ENCODE data around the gene PLXNA4.
"Not testable (repeated sequence)": the region's sequence is repeated elsewhere in the genome, so short reads cannot be mapped to it uniquely, and the experiment has no call there.

The PLXNA4 gene

DNA sequence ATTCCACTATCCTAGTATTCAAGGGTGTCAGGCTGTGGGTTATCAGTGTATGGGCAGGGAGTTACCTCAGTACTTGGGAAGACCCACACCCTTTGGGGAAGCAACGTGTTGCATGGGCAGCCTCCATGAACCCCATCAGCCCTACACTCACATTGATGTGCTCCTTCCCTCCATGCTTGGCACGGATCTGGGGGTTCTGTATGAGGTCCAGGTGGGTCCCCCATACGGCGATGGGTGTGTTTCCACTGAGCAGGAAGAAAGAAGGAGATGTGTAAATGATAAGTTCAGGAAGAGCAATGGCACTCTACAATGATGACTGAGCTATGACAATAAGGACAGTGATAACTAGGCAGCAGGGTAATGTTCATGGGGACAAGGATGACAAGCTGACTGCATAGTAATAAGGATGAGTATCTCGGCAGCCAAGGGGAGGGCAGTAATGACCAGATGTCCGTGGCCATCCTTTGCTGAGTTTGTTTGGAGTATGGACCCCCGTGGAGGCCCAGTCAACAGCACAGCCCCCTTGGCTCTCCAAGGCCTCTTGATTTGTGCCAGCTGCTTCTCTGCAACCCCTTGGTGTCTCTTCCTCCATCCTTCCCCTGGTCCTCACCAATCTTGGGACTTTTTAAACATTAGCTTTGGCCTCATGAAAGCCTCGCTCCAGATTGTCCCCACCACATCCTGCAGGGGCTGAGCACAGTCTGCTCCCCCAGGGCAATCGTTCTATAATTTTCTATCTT lies 394.2 kb downstream of the PLXNA4 start:
- H4K20me1 ChIP-seq: no peaks in the 10 kb centered on the region
- no peaks in the 10 kb centered on the region for H3K4me1 ChIP-seq
- H3K4me3 ChIP-seq: no peak overlapping the region
- TF ChIP-seq Cebpa-rat (IDR thresholded peaks at IDR 0.05): no peak
- H3K9ac ChIP-seq: no peak overlapping the region
- peaks cover 5 to 14% (median 11%) of the 10 kb centered on the region in 11 experiments; a peak in 21 of 22 replicates for H3K9me3 ChIP-seq (replicated peaks in 1 of 11)
- H3K27me3 ChIP-seq: no peaks in the 10 kb centered on the region
- H3K36me3 ChIP-seq: no peaks in the 10 kb centered on the region
- H3K27ac ChIP-seq: no peak overlapping the region
- no peak overlapping the region for H3K4me2 ChIP-seq

DNA sequence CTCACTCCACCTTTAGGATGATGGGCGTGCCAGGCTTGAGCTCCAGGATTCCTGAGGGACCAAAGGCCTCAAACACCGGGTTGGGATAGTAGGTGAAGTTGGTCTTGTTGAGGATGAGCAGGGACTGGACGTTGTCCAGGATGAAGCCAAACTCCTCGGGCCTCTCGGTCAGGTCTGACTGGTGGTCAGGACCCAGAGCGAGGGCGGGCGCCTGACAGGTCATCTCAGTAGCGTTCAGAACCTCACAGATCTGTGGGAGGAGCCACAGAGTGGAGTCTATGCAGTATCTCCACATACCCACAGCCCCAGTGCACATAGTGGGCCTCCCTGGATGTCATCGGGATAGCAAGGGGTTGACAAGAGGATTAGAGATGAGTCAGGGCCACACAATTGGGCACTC lies 394.9 kb downstream of the PLXNA4 start:
- H3K9me3 ChIP-seq (replicated peaks in 1 of 11): peaks cover 0 to 6% (median 4%) of the 10 kb centered on the region in 11 experiments; a peak in 12 of 22 replicates
- no peaks in the 10 kb centered on the region for H3K36me3 ChIP-seq
- TF ChIP-seq Cebpa-rat (IDR thresholded peaks at IDR 0.05): no peak
- no peaks in the 10 kb centered on the region for H4K20me1 ChIP-seq
- no peaks in the 10 kb centered on the region for H3K27me3 ChIP-seq
- H3K4me2 ChIP-seq: no peak overlapping the region
- no peak overlapping the region for H3K27ac ChIP-seq
- H3K9ac ChIP-seq: no peak overlapping the region
- no peaks in the 10 kb centered on the region for H3K4me1 ChIP-seq
- no peak overlapping the region for H3K4me3 ChIP-seq

DNA sequence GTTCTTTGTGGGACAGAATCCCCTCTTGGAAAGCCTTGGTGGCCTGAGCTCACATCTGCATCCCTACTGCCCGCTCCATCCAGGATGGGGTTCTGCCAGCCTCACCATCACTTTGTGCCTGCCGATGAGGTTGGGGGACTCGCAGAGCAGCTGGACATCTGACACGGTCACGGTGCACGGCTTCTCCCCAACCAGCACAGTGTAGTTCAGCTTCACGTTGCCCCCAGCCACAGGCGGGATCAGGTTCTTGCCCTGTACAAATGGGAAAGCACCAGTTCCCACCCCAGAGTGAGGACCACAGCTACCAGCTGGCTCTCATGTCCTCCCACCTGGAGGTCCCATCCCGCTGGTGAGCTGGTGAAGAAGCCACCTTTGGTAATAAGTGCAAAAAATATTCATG lies 395.8 kb downstream of the PLXNA4 start:
- no peak overlapping the region for H3K4me2 ChIP-seq
- H3K27me3 ChIP-seq: no peaks in the 10 kb centered on the region
- TF ChIP-seq Cebpa-rat (IDR thresholded peaks at IDR 0.05): no peak
- no peak overlapping the region for H3K27ac ChIP-seq
- H3K9ac ChIP-seq: no peak overlapping the region
- H3K36me3 ChIP-seq: no peaks in the 10 kb centered on the region
- H3K9me3 ChIP-seq (replicated peaks in 1 of 11): no peaks in the 10 kb centered on the region
- no peaks in the 10 kb centered on the region for H4K20me1 ChIP-seq
- H3K4me1 ChIP-seq: no peaks in the 10 kb centered on the region
- no peak overlapping the region for H3K4me3 ChIP-seq

GRCh38 chr7:132179681-132180080 lies 396.6 kb downstream of the PLXNA4 start:
- no peaks in the 10 kb centered on the region for H3K36me3 ChIP-seq
- no peaks in the 10 kb centered on the region for H4K20me1 ChIP-seq
- no peak overlapping the region for H3K9ac ChIP-seq
- TF ChIP-seq Cebpa-rat (IDR thresholded peaks at IDR 0.05): no peak
- no peak overlapping the region for H3K4me2 ChIP-seq
- H3K27me3 ChIP-seq: no peaks in the 10 kb centered on the region
- no peak overlapping the region for H3K4me3 ChIP-seq
- no peaks in the 10 kb centered on the region for H3K4me1 ChIP-seq
- H3K9me3 ChIP-seq (replicated peaks in 1 of 11): no peaks in the 10 kb centered on the region
- H3K27ac ChIP-seq: no peak overlapping the region

- no peak overlapping the region for H3K27ac ChIP-seq
- H3K4me3 ChIP-seq: no peak overlapping the region
- H3K27me3 ChIP-seq: no peaks in the 10 kb centered on the region
Observed at GRCh38 chr7:132179080-132179430, 397.2 kb downstream of the PLXNA4 start.

DNA sequence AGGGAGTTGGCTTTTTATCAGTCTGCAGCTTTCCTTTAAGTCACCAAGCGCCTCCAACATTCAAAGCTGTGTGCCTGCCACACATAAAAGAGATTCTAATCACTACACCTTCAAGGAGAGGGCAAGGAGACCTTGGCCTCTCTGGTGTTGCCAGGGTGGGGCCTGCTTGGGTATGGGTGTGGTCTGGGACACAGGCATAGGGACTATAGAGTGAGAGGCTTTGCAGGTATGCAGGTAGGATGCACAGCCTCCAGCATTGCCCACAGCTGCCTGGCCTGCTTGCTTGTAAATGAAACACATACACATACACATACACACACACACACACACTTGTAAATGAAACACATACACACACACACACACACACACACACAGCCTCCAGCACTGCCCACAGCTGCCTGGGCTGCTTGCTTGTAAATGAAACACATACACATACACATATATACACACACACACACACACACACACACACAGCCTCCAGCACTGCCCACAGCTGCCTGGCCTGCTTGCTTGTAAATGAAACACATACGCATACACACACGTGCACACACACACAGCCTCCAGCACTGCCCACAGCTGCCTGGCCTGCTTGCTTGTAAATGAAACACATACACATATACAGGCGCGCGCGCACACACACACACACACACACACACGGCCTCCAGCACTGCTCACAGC lies 397.7 kb downstream of the PLXNA4 start:
- H3K4me1 ChIP-seq; H3K27ac ChIP-seq; H4K20me1 ChIP-seq; H3K9ac ChIP-seq; H3K4me3 ChIP-seq; H3K27me3 ChIP-seq; H3K4me2 ChIP-seq; H3K36me3 ChIP-seq; H3K9me3 ChIP-seq (replicated peaks in 1 of 11): not testable (repeated sequence)

More at GRCh38 chr7:132179080-132179430, 397.2 kb downstream of the PLXNA4 start:
- TF ChIP-seq Cebpa-rat (IDR thresholded peaks at IDR 0.05): no peak
- H3K4me1 ChIP-seq: no peaks in the 10 kb centered on the region
- no peak overlapping the region for H3K9ac ChIP-seq
- no peaks in the 10 kb centered on the region for H4K20me1 ChIP-seq
- H3K36me3 ChIP-seq: no peaks in the 10 kb centered on the region
- H3K4me2 ChIP-seq: no peak overlapping the region
- no peaks in the 10 kb centered on the region for H3K9me3 ChIP-seq (replicated peaks in 1 of 11)

DNA sequence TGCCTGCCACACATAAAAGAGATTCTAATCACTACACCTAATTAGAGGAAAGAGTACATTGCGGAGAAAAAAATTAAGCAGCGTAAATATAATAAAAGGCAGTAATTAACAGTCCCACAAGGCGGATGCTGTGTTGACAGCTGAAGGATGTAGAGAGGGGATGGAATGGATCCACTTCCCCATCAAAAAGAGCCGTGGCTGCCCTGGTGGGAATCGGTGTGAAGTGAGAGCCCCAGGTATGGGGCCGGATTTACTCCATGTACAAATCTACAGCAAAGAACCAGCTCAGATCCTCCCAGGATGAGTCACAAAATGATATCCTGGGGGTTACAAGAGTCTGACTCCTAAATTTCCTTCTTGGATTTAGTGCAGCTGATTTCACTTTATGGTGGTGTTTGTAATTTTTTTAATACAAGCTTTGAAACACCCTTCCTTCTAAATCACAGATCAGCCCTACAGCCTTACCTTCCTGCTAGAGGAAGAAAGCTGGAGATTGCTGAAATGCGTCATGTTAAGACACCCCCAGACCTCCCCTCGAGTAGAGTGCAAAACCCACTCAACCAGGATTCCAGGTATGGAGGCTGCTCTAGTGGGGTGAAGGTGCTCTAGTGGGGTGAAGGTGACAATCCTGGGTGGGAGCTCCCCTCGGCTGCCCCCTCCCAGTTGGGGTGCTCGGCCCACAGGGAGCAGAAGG lies 398.4 kb downstream of the PLXNA4 start:
- Histone ChIP-seq H3K36me3 (no peaks in the 10 kb centered on the region), H3K4me2 (no peak overlapping the region), H3K9ac (no peak overlapping the region), H3K27ac (no peak overlapping the region), H4K20me1 (no peaks in the 10 kb centered on the region), H3K27me3 (no peaks in the 10 kb centered on the region), H3K4me3 (no peak overlapping the region), H3K4me1 (no peaks in the 10 kb centered on the region), H3K9me3 (replicated peaks in 1 of 11) (no peaks in the 10 kb centered on the region)
- no peak for TF ChIP-seq Cebpa-rat (IDR thresholded peaks at IDR 0.05)

DNA sequence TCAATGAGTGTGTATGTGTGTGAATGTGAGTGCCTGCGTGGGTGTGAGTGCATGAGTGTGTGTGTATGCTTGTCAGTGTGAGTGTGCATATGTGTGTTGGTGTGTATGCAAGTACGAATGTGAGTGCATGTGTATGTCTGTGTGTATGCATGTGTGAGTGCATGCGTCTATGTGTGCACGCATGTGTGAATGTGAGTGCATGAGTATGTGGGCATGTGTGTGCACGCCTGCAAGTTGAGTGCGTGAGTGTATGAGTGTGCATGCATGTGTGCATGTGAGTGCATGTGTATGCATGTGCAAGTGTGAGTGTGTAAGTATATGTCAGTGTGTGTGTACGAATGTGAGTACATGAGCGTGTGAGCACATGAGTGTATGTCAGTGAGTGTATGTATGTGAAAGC lies 399.6 kb downstream of the PLXNA4 start:
- Histone ChIP-seq H3K4me1 (no peaks in the 10 kb centered on the region), H3K4me2 (no peak overlapping the region), H4K20me1 (no peaks in the 10 kb centered on the region), H3K4me3 (no peak overlapping the region), H3K9ac (no peak overlapping the region), H3K27me3 (no peaks in the 10 kb centered on the region), H3K36me3 (no peaks in the 10 kb centered on the region), H3K9me3 (replicated peaks in 1 of 11) (no peaks in the 10 kb centered on the region), H3K27ac (no peak overlapping the region)
- TF ChIP-seq Cebpa-rat (IDR thresholded peaks at IDR 0.05): no peak

- H3K27me3 ChIP-seq: no peaks in the 10 kb centered on the region
- no peaks in the 10 kb centered on the region for H3K36me3 ChIP-seq
- H3K9ac ChIP-seq: no peak overlapping the region
- H3K4me3 ChIP-seq: no peak overlapping the region
- TF ChIP-seq Cebpa-rat (IDR thresholded peaks at IDR 0.05): no peak
- H3K4me1 ChIP-seq: no peaks in the 10 kb centered on the region
- H4K20me1 ChIP-seq: no peaks in the 10 kb centered on the region
- H3K27ac ChIP-seq: no peak overlapping the region
- no peaks in the 10 kb centered on the region for H3K9me3 ChIP-seq (replicated peaks in 1 of 11)
- no peak overlapping the region for H3K4me2 ChIP-seq
Observed at GRCh38 chr7:132171130-132171576, 405.1 kb downstream of the PLXNA4 start.
